Breast epithelium (tissue), 3 donors: Measurements from ENCODE around the gene RTN4R.

Experiments
- POLR2AphosphoS5 ChIP-seq, 3 donors: sonication (generic); formaldehyde crosslinking; IDR thresholded peaks; one replicate each; pipeline ENCODE4 v1.6.1; 2017; ENCODE audit warnings: antibody characterized with exemption in 3 of 3
- TF ChIP-seq, protein P1 (sequence below), 3 donors: fragments of 450-650 bp; IDR thresholded peaks; one replicate each; pipeline ENCODE4 v1.5.1; 2016 to 2017; ENCODE audit warnings: antibody characterized with exemption in 3 of 3, mild to moderate bottlenecking in 3 of 3, moderate library complexity in 3 of 3

DNA sequence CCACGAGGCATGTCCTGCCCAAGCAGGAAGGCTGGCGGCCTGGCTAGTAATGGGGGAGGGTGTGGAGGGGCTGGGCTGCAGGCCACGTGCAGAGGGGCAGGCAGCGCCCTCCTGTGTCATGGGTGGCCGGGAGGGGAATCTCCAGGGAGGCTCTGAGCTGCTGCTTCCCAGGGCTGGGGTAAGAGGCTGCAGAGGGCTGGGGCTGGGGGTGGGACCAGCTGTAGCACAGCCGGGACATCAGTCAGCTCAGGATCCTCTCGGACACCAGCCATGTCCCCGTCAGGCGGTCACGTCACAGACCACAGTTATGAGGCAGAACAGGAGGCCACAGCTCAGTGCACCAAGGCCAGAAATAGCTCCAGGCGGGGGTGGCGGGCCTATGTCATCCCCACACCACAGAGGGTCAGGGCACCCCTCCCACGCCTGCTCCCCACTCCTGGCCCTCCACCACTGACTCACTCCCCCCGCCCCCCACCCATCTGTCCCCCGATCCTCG, 21.1 kb downstream of the RTN4R start:
- TF ChIP-seq, protein P1, sequence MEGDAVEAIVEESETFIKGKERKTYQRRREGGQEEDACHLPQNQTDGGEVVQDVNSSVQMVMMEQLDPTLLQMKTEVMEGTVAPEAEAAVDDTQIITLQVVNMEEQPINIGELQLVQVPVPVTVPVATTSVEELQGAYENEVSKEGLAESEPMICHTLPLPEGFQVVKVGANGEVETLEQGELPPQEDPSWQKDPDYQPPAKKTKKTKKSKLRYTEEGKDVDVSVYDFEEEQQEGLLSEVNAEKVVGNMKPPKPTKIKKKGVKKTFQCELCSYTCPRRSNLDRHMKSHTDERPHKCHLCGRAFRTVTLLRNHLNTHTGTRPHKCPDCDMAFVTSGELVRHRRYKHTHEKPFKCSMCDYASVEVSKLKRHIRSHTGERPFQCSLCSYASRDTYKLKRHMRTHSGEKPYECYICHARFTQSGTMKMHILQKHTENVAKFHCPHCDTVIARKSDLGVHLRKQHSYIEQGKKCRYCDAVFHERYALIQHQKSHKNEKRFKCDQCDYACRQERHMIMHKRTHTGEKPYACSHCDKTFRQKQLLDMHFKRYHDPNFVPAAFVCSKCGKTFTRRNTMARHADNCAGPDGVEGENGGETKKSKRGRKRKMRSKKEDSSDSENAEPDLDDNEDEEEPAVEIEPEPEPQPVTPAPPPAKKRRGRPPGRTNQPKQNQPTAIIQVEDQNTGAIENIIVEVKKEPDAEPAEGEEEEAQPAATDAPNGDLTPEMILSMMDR (IDR thresholded peaks at IDR 0.05): no peak
- TF ChIP-seq POLR2AphosphoS5 (IDR thresholded peaks at IDR 0.05): no peak
